ENCODE results near the gene CHGA.

- TF ChIP-seq ATF2 (CRISPR knock-in tag; IDR thresholded peaks at IDR 0.05; ENCODE audit: borderline replicate concordance, low read depth) (no peak), CTCF (IDR thresholded peaks at IDR 0.05) (no peak)
Measured at GRCh38 chr14:92961567-92961855, 38.6 kb downstream of the CHGA start.
